GM21619 (cell line): ENCODE measurements around the gene AK9.
"Not testable (repeated sequence)": the region's sequence is repeated elsewhere in the genome, so short reads cannot be mapped to it uniquely, and the experiment has no call there.

Source experiments
- ATAC-seq: cut with Tn5 transposase; IDR thresholded peaks from one replicate; pipeline ENCODE4 v1.9.1; 2021; ENCODE audit not compliant: unreplicated experiment

Gene AK9

GRCh38 chr6:109482905-109483734 is 207.9 kb downstream of the AK9 start, which contains the start of gene ZBTB24:
Gene ZBTB24, minus strand, starts transcription at chr6:109483219. Its CDS starts 1,193 bp downstream, at chr6:109482026.
- ATAC-seq: peak; percentile 89

GRCh38 chr6:109480993-109481480 is 210.0 kb downstream of the AK9 start:
- ATAC-seq: no peak

- ATAC-seq: no peak
Observed at GRCh38 chr6:109478841-109479624, 212.0 kb downstream of the AK9 start.

- no peak for ATAC-seq
Observed at GRCh38 chr6:109478222-109478805, 212.7 kb downstream of the AK9 start.

GRCh38 chr6:109477725-109478124 is 213.3 kb downstream of the AK9 start:
- peak; percentile 65 for ATAC-seq

GRCh38 chr6:109477184-109477583 is 213.8 kb downstream of the AK9 start:
- no peak for ATAC-seq

- ATAC-seq: no peak
Observed at GRCh38 chr6:109475625-109476024, 215.4 kb downstream of the AK9 start.

GRCh38 chr6:109474995-109475394 is 216.0 kb downstream of the AK9 start:
- ATAC-seq: no peak

- ATAC-seq: no peak
Observed at GRCh38 chr6:109473120-109473519, 217.9 kb downstream of the AK9 start.

- peak; percentile 62 for ATAC-seq
Observed at GRCh38 chr6:109472132-109472995, 218.6 kb downstream of the AK9 start.

- no peak for ATAC-seq
Observed at GRCh38 chr6:109471105-109471810, 219.7 kb downstream of the AK9 start.

GRCh38 chr6:109469591-109470189 is 221.3 kb downstream of the AK9 start:
- no peak for ATAC-seq

GRCh38 chr6:109467696-109468095 is 223.3 kb downstream of the AK9 start:
- ATAC-seq: no peak

GRCh38 chr6:109466212-109466923 is 224.6 kb downstream of the AK9 start:
- ATAC-seq: no peak

GRCh38 chr6:109465772-109466171 is 225.2 kb downstream of the AK9 start:
- ATAC-seq: no peak

GRCh38 chr6:109461733-109462526 is 229.1 kb downstream of the AK9 start:
- no peak for ATAC-seq

- not testable (repeated sequence) for ATAC-seq
Observed at GRCh38 chr6:109461205-109461604, 229.8 kb downstream of the AK9 start.
